ENCODE results near the gene DPP3. TPM values are rescaled to one million over a fixed set of nuclear protein-coding genes. Genes with fewer than 3 reads are reported as not detected.
"Not testable (repeated sequence)": the region's sequence is repeated elsewhere in the genome, so short reads cannot be mapped to it uniquely, and the experiment has no call there.

DPP3 gene
- total RNA-seq, 4 donors from 2014 or later: 32.8 to 116 (median 53.4) TPM

GRCh38 chr11:66437979-66438503 is 42.2 kb upstream of the DPP3 start:
- H3K27me3 ChIP-seq: no peaks in the 10 kb centered on the region
- peak overlapping the region; percentile 66 to 95 (median 84) for H3K4me3 ChIP-seq
- peaks cover 6 to 10% (median 9%) of the 10 kb centered on the region in 4 donors for H3K4me1 ChIP-seq
- in situ Hi-C loops (cut with MboI; ENCODE audit: low pct_ligation_motif_present in 1 of 4, low pct_unique_long_range_greater_than_20kb in 1 of 4, low sequenced_read_pairs in 3 of 4) (no loop called here), intact Hi-C loops (cut with DNase I; ENCODE audit: low total_unique reads) (no loop called here)
- no peak for DNase-seq
- H3K36me3 ChIP-seq: peaks cover 0 to 12% (median 4%) of the 10 kb centered on the region in 4 donors
- H3K9me3 ChIP-seq: no peaks in the 10 kb centered on the region
- no peak for TF ChIP-seq POLR2AphosphoS5 (IDR thresholded peaks at IDR 0.05)
- TF ChIP-seq EP300 (IDR thresholded peaks at IDR 0.05; ENCODE audit: low read depth): no peak
- no peak for TF ChIP-seq POLR2A (IDR thresholded peaks at IDR 0.05)
- TF ChIP-seq CTCF (IDR thresholded peaks at IDR 0.05): no peak
- WGBS, 2 donors (ENCODE audit: low coverage in 1 of 2): 6 to 13% methylated on average over 1 to 12 of the region's 12 CpGs
- peak overlapping the region; percentile 82 to 92 (median 84) for H3K27ac ChIP-seq

- in situ Hi-C loops (cut with MboI; ENCODE audit: low pct_ligation_motif_present in 1 of 4, low pct_unique_long_range_greater_than_20kb in 1 of 4, low sequenced_read_pairs in 3 of 4) (no loop called here), intact Hi-C loops (cut with DNase I; ENCODE audit: low total_unique reads) (no loop called here)
- H3K27ac ChIP-seq: peak within 1 kb of the TSS; percentile 82 to 92 (median 84)
- H3K9me3 ChIP-seq: peaks cover 0 to 4% of the 10 kb centered on the region in 2 donors
- H3K27me3 ChIP-seq: no peaks in the 10 kb centered on the region
- WGBS, 2 donors (ENCODE audit: low coverage in 1 of 2): 0 to 10% methylated on average over 3 to 40 of the region's 45 CpGs
- H3K36me3 ChIP-seq: peaks cover 0 to 12% (median 4%) of the 10 kb centered on the region in 4 donors
- TF ChIP-seq EP300 (IDR thresholded peaks at IDR 0.05; ENCODE audit: low read depth) (no peak), CTCF (IDR thresholded peaks at IDR 0.05) (peak in 4 of 5 experiments; percentile 40 to 54 (median 48)), POLR2AphosphoS5 (IDR thresholded peaks at IDR 0.05) (peak in 2 of 3 donors; percentile 17 to 44), POLR2A (IDR thresholded peaks at IDR 0.05) (no peak)
- peaks cover 6 to 10% (median 9%) of the 10 kb centered on the region in 4 donors for H3K4me1 ChIP-seq
- peak; percentile 93 for DNase-seq
- peak within 1 kb of the TSS; percentile 66 to 95 (median 84) for H3K4me3 ChIP-seq
Observed at GRCh38 chr11:66438504-66439466, 41.4 kb upstream of the DPP3 start, which contains the start of gene MRPL11. MRPL11 (minus strand) TSS chr11:66438848; CDS start chr11:66438754, 94 bp downstream.

GRCh38 chr11:66440101-66440939 is 39.9 kb upstream of the DPP3 start:
- intact Hi-C loops (cut with DNase I; ENCODE audit: low total_unique reads); H3K36me3 ChIP-seq; H3K27ac ChIP-seq; H3K4me3 ChIP-seq; H3K4me1 ChIP-seq; in situ Hi-C loops (cut with MboI; ENCODE audit: low pct_ligation_motif_present in 1 of 4, low pct_unique_long_range_greater_than_20kb in 1 of 4, low sequenced_read_pairs in 3 of 4); H3K9me3 ChIP-seq; DNase-seq; H3K27me3 ChIP-seq: not testable (repeated sequence)
- WGBS, 2 donors (ENCODE audit: low coverage in 1 of 2): 85% methylated on average over 22 of the region's 29 CpGs; no CpG with 5 or more reads in 1 of the 2 donors

GRCh38 chr11:66440940-66441282 is 39.3 kb upstream of the DPP3 start:
- H3K36me3 ChIP-seq; intact Hi-C loops (cut with DNase I; ENCODE audit: low total_unique reads); H3K9me3 ChIP-seq; H3K4me3 ChIP-seq; DNase-seq; H3K27ac ChIP-seq; H3K4me1 ChIP-seq; in situ Hi-C loops (cut with MboI; ENCODE audit: low pct_ligation_motif_present in 1 of 4, low pct_unique_long_range_greater_than_20kb in 1 of 4, low sequenced_read_pairs in 3 of 4); H3K27me3 ChIP-seq: not testable (repeated sequence)
- WGBS, 2 donors (ENCODE audit: low coverage in 1 of 2): 84% methylated on average over 4 of the region's 27 CpGs; no CpG with 5 or more reads in 1 of the 2 donors

Measured in transverse colon (tissue), 4 donors.